PFSK-1 (cell line): ENCODE results near the gene ITPR3.

Source experiments
- POLR2AphosphoS5 ChIP-seq: IDR thresholded peaks from 2 replicates; pipeline ENCODE4 v1.6.1; 2012; ENCODE audit warnings: low read depth, mild to moderate bottlenecking, control low read depth, low read length, moderate library complexity
- SIN3A ChIP-seq: IDR thresholded peaks from 2 replicates; pipeline ENCODE4 v1.6.1; 2012; ENCODE audit warnings: mild to moderate bottlenecking, low read length, moderate library complexity, borderline replicate concordance; ENCODE audit not compliant: insufficient read depth
- TF ChIP-seq, protein P1 (sequence below), 2 experiments: IDR thresholded peaks; 2 replicates each; pipeline versions ENCODE4 v1.6.1 to v1.8.0; 2011 to 2012; ENCODE audit warnings: low read depth in 2 of 2, low read length in 2 of 2, control low read depth in 1 of 2, inconsistent platforms in 1 of 2, mild to moderate bottlenecking in 1 of 2, moderate library complexity in 1 of 2; ENCODE audit not compliant: insufficient read depth in 1 of 2

DNA sequence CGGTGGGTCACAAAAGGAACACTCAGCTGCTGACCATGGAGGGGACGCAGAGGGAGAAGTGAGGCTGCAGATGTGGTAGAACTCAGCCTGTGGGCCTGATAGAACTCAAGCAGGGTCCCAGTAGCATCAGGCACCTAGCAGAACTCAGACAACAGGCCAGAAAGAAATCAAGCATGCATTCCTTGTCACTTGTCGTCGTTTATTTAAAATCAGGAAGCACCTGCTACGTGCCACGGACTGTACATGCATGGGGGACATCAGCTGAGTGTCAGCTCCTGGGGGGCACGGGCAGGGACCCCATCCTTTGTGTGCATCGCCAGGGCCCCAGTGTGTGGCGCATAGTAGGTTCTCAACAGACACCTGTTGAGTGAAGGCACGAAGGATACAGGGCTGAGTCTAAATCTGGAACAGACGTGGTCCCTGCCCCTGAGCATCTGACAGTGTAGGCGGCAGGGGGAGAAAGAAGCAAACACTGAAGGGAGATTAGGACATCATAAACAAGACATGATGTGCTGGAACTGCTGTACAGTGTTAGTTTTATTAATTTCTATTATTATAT, 57.9 kb downstream of the ITPR3 start:
- TF ChIP-seq POLR2AphosphoS5, result no peak
- no peak for TF ChIP-seq SIN3A
- TF ChIP-seq, protein P1, sequence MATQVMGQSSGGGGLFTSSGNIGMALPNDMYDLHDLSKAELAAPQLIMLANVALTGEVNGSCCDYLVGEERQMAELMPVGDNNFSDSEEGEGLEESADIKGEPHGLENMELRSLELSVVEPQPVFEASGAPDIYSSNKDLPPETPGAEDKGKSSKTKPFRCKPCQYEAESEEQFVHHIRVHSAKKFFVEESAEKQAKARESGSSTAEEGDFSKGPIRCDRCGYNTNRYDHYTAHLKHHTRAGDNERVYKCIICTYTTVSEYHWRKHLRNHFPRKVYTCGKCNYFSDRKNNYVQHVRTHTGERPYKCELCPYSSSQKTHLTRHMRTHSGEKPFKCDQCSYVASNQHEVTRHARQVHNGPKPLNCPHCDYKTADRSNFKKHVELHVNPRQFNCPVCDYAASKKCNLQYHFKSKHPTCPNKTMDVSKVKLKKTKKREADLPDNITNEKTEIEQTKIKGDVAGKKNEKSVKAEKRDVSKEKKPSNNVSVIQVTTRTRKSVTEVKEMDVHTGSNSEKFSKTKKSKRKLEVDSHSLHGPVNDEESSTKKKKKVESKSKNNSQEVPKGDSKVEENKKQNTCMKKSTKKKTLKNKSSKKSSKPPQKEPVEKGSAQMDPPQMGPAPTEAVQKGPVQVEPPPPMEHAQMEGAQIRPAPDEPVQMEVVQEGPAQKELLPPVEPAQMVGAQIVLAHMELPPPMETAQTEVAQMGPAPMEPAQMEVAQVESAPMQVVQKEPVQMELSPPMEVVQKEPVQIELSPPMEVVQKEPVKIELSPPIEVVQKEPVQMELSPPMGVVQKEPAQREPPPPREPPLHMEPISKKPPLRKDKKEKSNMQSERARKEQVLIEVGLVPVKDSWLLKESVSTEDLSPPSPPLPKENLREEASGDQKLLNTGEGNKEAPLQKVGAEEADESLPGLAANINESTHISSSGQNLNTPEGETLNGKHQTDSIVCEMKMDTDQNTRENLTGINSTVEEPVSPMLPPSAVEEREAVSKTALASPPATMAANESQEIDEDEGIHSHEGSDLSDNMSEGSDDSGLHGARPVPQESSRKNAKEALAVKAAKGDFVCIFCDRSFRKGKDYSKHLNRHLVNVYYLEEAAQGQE (IDR thresholded peaks at IDR 0.05; ENCODE audit: insufficient read depth in 1 of 2, low read depth in 2 of 2, low read length in 2 of 2), result no peak
